NCI-H526 (cell line): Measurements from ENCODE around the gene PDGFB.
A peak's percentile ranks its signal among the peaks of the same experiment; 100 is the strongest.
"Not testable (repeated sequence)": the region's sequence is repeated elsewhere in the genome, so short reads cannot be mapped to it uniquely, and the experiment has no call there.

Experiments
- DNase-seq, 2 experiments: peaks; one replicate each; lab custom pipeline; 2025; lab: John Stamatoyannopoulos, UW

The PDGFB gene

GRCh38 chr22:39227542-39228272 is 17.1 kb downstream of the PDGFB start:
- no peak for DNase-seq

DNA sequence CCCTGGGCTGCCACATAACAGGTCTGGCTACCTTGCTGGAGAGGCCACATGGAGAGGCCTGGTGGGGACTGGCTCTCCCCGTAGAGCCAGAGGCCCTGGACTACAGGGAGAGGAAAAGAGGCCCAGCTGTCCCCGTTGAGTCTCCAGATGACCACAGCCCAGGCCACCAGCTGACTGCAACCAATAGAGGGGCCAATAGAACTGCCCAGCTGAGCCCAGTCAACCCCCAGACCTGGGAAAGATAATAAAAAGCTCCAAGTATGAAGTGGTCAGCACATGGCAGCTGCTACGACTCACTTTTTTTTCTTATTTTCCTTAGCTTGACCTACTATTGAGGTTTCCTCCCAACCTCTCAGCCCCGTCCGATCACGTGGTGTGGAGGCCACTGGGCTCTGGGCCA is 18.4 kb downstream of the PDGFB start:
- DNase-seq: no peak

DNA sequence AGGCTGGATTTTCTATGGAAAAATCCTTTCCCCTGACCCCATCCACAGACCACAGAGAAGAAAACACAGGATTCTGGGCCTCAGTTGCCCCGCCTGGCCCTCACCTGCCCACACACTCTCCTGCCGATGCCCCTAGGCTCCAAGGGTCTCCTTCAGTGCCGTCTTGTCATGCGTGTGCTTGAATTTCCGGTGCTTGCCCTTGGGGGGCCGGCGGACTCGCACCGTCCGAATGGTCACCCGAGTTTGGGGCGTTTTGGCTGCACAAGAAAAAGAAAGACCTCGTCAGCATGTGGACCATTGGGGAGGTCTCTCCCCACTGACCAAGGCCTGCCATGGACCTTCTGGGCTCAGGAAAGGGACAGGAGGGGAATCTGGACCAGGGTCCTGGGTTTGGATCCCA is 19.2 kb downstream of the PDGFB start:
- DNase-seq: no peak

DNA sequence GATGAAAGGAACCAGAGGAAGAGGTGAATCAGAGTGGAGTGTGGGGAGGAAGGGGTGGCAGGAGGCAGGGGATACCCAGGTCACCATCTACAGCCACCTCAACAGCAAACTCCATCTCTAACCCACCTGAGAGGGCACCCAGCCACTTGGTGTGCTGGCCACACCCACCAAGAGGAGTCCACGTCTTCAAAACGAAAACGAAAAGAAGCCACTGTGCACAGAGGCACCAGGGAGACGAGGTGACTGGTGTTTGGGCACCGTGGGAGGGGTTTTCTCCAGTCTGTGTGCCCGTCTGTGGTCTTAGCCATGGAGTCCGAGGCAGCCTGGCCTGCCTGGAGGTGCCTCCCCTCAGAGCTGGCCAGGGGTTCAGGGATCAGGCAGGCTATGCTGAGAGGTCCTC is 20.2 kb downstream of the PDGFB start:
- DNase-seq: no peak

GRCh38 chr22:39223091-39223710 is 21.6 kb downstream of the PDGFB start:
- no peak for DNase-seq

GRCh38 chr22:39221999-39222686 is 22.6 kb downstream of the PDGFB start:
- DNase-seq: no peak

DNA sequence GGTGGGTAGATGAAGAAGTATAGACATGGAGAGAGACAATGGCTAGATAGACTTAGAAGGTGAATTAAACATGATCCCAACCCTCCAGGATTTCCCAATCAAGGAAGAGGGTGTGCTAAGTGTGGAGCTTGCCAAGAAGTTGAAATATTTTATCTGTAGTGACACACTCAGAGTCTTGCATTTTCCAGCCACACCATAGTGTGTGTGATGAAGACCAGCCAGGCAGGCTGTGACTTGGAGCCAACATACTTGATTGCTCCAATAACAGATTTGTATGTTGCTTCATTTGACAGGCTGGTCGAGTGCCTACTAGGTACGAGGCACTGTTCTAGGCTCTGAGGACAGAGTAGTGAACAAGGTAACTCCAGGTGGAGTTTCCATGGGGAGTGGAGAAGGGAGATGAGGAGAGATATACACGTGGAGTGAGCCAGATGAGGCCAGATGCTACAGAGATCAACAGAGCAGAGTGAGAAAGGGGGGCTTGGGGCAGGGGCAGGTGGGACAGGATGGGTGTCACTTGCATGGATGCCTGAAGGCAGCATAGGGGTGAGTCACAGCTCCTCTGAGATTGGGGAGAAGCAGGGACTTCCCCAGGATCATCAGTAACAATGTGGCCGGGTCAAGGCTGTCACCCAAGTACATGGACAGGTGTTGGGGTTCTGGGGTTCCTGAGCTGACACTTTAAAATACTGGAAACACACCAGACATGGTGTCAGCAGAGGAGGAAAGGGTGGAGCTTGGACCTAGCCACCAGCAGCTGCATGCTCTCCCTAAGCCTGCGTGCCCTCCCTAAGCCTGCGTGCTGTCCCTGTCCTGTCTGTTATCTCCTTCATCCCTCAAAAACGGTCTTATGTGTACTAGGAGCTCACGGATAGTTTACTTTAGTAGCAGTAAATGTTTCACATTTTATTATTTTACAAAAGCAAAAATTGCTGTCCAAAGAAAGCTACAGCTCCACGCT is 23.6 kb downstream of the PDGFB start:
- DNase-seq: no peak

DNA sequence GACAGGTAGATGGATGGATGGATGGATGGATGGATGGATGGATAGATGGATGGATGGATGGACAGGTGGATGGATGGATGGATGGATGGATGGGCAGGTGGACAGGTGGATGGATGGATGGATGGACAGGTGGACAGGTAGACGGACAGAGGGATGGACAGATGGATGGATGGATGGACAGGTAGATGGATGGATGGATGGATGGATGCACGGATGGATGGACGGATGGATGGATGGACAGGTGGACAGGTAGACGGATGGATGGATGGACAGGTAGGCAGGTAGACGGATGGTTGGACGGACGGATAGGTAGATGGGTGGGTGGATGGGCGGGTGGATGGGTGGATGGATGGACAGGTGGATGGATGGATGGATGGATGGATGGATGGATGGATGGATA is 24.3 kb downstream of the PDGFB start:
- no peak for DNase-seq

- DNase-seq: peak in 1 of 2 experiments; percentile 27
Observed at GRCh38 chr22:39219071-39220039, 25.4 kb downstream of the PDGFB start.

- not testable (repeated sequence) for DNase-seq
Observed at GRCh38 chr22:39218432-39218831, 26.4 kb downstream of the PDGFB start.

- DNase-seq: no peak
Observed at GRCh38 chr22:39216143-39216490, 28.7 kb downstream of the PDGFB start.

GRCh38 chr22:39215426-39216142 is 29.2 kb downstream of the PDGFB start:
- DNase-seq: peak in 1 of 2 experiments; percentile 11

DNA sequence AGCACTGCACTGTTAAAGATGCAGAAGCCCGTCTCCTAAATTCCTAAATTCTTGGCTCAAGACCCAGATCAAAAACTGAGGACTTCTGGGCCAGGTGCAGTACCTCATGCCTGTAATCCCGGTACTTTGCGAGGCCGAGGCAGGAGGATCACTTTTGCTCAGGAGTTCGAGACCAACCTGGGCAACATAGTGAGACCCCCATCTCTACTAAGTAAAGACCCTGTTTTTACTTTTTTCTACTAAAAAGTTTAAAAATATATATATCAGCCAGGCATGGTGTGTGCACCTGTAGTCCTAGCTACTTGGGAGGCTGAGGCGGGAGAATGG is 29.7 kb downstream of the PDGFB start:
- no peak for DNase-seq

- DNase-seq: peak; percentile 12 to 54
Observed at GRCh38 chr22:39214383-39215069, 30.3 kb downstream of the PDGFB start.

DNA sequence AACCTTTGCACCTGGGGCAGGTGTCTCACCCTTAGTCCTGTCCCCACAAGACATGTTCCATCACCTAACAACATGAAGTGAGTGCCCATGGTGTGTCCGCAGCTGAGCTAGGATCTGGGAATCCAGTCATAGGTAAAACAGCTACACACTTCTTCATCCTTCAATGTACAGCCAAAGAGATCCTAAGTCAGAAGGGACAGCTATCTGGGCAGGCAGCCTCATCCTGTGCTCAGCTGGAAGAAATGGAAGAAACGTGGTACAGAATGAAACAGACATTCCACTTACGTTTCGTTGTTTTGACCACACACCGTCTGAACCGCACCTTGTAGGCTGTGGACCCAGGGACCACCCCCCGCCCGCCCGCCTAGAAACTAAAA is 30.8 kb downstream of the PDGFB start:
- DNase-seq: no peak

- no peak for DNase-seq
Observed at GRCh38 chr22:39212721-39213376, 31.9 kb downstream of the PDGFB start.

GRCh38 chr22:39209756-39210155 is 35.0 kb downstream of the PDGFB start:
- DNase-seq: peak in 1 of 2 experiments; percentile 54

- no peak for DNase-seq
Observed at GRCh38 chr22:39208013-39208680, 36.6 kb downstream of the PDGFB start.
